B cell (primary cell): Measurements from ENCODE around the gene TTLL10. TPM values are rescaled to one million over a fixed set of nuclear protein-coding genes. Genes with fewer than 3 reads are reported as not detected.

Experiments used
- ATAC-seq: fragments of 200-7000 bp; cut with Tn5 transposase; one replicate; pipeline ENCODE4 v1.10.0; 2021; ENCODE audit warnings: low read depth, mild to moderate bottlenecking, moderate number of reproducible peaks, moderate library complexity
- CTCF ChIA-PET: fragments of 350-600 bp; sonication (Branson Sonifier 250); formaldehyde crosslinking; loops from one replicate; lab custom pipeline; 2021; ENCODE audit warnings: antibody characterized with exemption, inconsistent platforms; lab: Charles Lee
- POLR2A ChIA-PET: fragments of 350-600 bp; sonication (Branson Sonifier 250); formaldehyde crosslinking; loops from one replicate; lab custom pipeline; 2021; ENCODE audit warnings: antibody characterized with exemption; lab: Charles Lee
- DNase-seq: peaks from one replicate; pipeline ENCODE4 v3.0.0; 2013
- H2AFZ ChIP-seq: 2 replicates; pipeline ENCODE4 v1.6.1; 2012; ENCODE audit warnings: mild to moderate bottlenecking, low read depth, low read length; ENCODE audit not compliant: insufficient read depth, poor library complexity, severe bottlenecking
- H3K27ac ChIP-seq, 2 donors: 1 replicate in 1 of 2; 2 replicates in 1 of 2; pipeline ENCODE4 v1.5.1; 2012 to 2013; ENCODE audit warnings: low read length in 2 of 2, mild to moderate bottlenecking in 2 of 2, moderate library complexity in 1 of 2
- H3K27me3 ChIP-seq, 4 experiments: fragments of 200-600 bp in 1 of 4; sonication (generic) in 1 of 4; replicated peaks in 1 of 4; 1 replicate in 2 of 4; 2 replicates in 2 of 4; pipeline versions ENCODE4 v1.6.1 to v1.7.0; 2013 to 2016; ENCODE audit warnings: low read length in 3 of 4, mild to moderate bottlenecking in 2 of 4, mixed read lengths in 1 of 4, moderate library complexity in 1 of 4; ENCODE audit not compliant: insufficient read depth in 4 of 4, control insufficient read depth in 3 of 4; ENCODE audit errors: control extremely low read depth in 1 of 4
- H3K36me3 ChIP-seq, 2 experiments: replicated peaks in 1 of 2; 1 replicate in 1 of 2; 2 replicates in 1 of 2; pipeline versions ENCODE4 v1.6.1 to v1.7.1; 2013; ENCODE audit warnings: low read length in 1 of 2; ENCODE audit not compliant: insufficient read depth in 2 of 2, control insufficient read depth in 1 of 2; ENCODE audit errors: control extremely low read depth in 1 of 2, extremely low read depth in 1 of 2
- H3K4me1 ChIP-seq, 2 donors: fragments of 200-600 bp in 1 of 2; sonication (generic) in 1 of 2; 1 replicate in 1 of 2; 2 replicates in 1 of 2; pipeline versions ENCODE4 v1.5.1 to v1.6.1; 2013 to 2017; ENCODE audit warnings: low read length in 2 of 2; ENCODE audit not compliant: control insufficient read depth in 2 of 2, insufficient read depth in 2 of 2
- H3K4me2 ChIP-seq: replicated peaks from 2 replicates; pipeline ENCODE3; 2012; ENCODE audit warnings: mild to moderate bottlenecking, low read depth, low read length; ENCODE audit not compliant: poor library complexity, severe bottlenecking
- H3K4me3 ChIP-seq, 5 experiments: fragments of 200-600 bp in 1 of 5; sonication (generic) in 1 of 5; 1 replicate in 3 of 5; 2 replicates in 2 of 5; pipeline versions ENCODE4 v1.5.1 to v1.7.0; 2011 to 2016; ENCODE audit warnings: low read length in 4 of 5, mild to moderate bottlenecking in 4 of 5, low read depth in 2 of 5, control low read depth in 1 of 5, moderate library complexity in 1 of 5; ENCODE audit not compliant: insufficient read depth in 1 of 5; ENCODE audit errors: control extremely low read depth in 1 of 5, extremely low read depth in 1 of 5
- H3K79me2 ChIP-seq: fragments of 200-600 bp; sonication (generic); one replicate; pipeline ENCODE4 v1.6.0; 2016; ENCODE audit warnings: low read length; ENCODE audit not compliant: control insufficient read depth, insufficient read depth
- H3K9ac ChIP-seq: fragments of 200-600 bp; sonication (generic); 2 replicates; pipeline ENCODE4 v1.6.1; 2017; ENCODE audit warnings: mild to moderate bottlenecking, low read length, moderate library complexity
- H3K9me3 ChIP-seq, 3 donors: one replicate each; pipeline versions ENCODE4 v1.6.1 to v1.7.1; 2013; ENCODE audit warnings: low read length in 2 of 3; ENCODE audit not compliant: control insufficient read depth in 2 of 3, insufficient read depth in 1 of 3; ENCODE audit errors: control extremely low read depth in 1 of 3
- H4K20me1 ChIP-seq: 2 replicates; pipeline ENCODE4 v1.6.0; 2012; ENCODE audit warnings: mild to moderate bottlenecking, low read length; ENCODE audit not compliant: insufficient read depth, control insufficient read depth, poor library complexity, severe bottlenecking
- H3K27ac Mint-ChIP-seq: one replicate; pipeline ENCODE4 v1.8.0; 2021; ENCODE audit warnings: mixed read lengths
- H3K27me3 Mint-ChIP-seq: one replicate; pipeline ENCODE4 v1.8.0; 2021; ENCODE audit warnings: mixed read lengths
- H3K4me1 Mint-ChIP-seq: one replicate; pipeline ENCODE4 v1.8.0; 2021; ENCODE audit warnings: mixed read lengths
- H3K4me3 Mint-ChIP-seq: one replicate; pipeline ENCODE4 v1.8.0; 2021; ENCODE audit warnings: mixed read lengths
- H3K9me3 Mint-ChIP-seq: one replicate; pipeline ENCODE4 v1.8.0; 2022; ENCODE audit warnings: mixed read lengths; ENCODE audit not compliant: insufficient read depth
- CTCF ChIP-seq: fragments of 200-600 bp; IDR thresholded peaks from one replicate; pipeline ENCODE4 v1.8.0; 2022; ENCODE audit warnings: antibody characterized with exemption, mild to moderate bottlenecking
- EZH2 ChIP-seq: IDR thresholded peaks from 2 replicates; pipeline ENCODE4 v1.6.1; 2012; ENCODE audit warnings: borderline replicate concordance, low read depth, mild to moderate bottlenecking, moderate library complexity, low read length; ENCODE audit not compliant: insufficient read depth, poor library complexity, severe bottlenecking
- WGBS: methylation state at CpG from one replicate; pipeline ENCODE4 v1.1.5; 2013; ENCODE audit warnings: missing lambda C conversion rate; ENCODE audit not compliant: insufficient coverage; 5-methylcytosine and 5-hydroxymethylcytosine counted together
- intact Hi-C: fragments of 100-400 bp; cut with micrococcal nuclease; formaldehyde crosslinking; loops from one replicate; pipeline ENCODE4 v1.10.0; 2022
- polyA plus RNA-seq: library from polyadenylated mRNA; depleted of rRNA; stranded (reverse); fragments of >200 nt; gene quantifications from 2 replicates; pipeline ENCODE4 v1.2.3, GENCODE V29; 2012
- total RNA-seq, 2 donors: library from RNA; stranded (reverse); fragments of 120-200 nt in 1 of 2; gene quantifications; 1 replicate in 1 of 2; 2 replicates in 1 of 2; pipeline versions ENCODE4 v1.2.3 to v1.2.4, GENCODE V29; 2013 to 2022

Gene TTLL10
- total and polyA plus RNA-seq, 2 donors (not counting 1 experiment from before 2014, with no cell fraction given): 0.37 to 0.45 TPM

GRCh38 chr1:1218524-1219200, 45.0 kb downstream of the TTLL10 start:
- Mint-ChIP-seq H3K4me1 (peaks cover 20% of the 10 kb centered on the region), H3K4me3 (no peak overlapping the region), H3K9me3 (no peaks in the 10 kb centered on the region), H3K27me3 (no peaks in the 10 kb centered on the region), H3K27ac (no peak overlapping the region)
- Histone ChIP-seq H2AFZ (no peak overlapping the region), H3K9ac (no peak overlapping the region), H3K4me1 (peaks cover 18 to 19% of the 10 kb centered on the region in 2 donors), H3K27ac (no peak overlapping the region), H3K9me3 (peaks cover 0 to 6% (median 0%) of the 10 kb centered on the region in 3 donors), H4K20me1 (peaks cover 61% of the 10 kb centered on the region), H3K36me3 (peaks cover 0 to 57% of the 10 kb centered on the region in 2 experiments), H3K4me3 (no peak overlapping the region), H3K27me3 (no peaks in the 10 kb centered on the region), H3K79me2 (peaks cover 14% of the 10 kb centered on the region), H3K4me2 (no peak overlapping the region)
- ChIA-PET CTCF (interaction anchor here (0.5 to 1.8 kb wide), 2 partner anchors 33 to 97 kb away, joined by 4 to 5 read pairs; no protein-coding TSS in a partner anchor), POLR2A (no interaction called here)
- WGBS: 96% methylated on average over 36 of the region's 36 CpGs
- no peak for DNase-seq
- ATAC-seq: no peak
- TF ChIP-seq CTCF (no peak), EZH2 (no peak)
- intact Hi-C loops: no loop called here

- Histone ChIP-seq H3K4me3 (no peak overlapping the region), H3K4me1 (peaks cover 11 to 12% of the 10 kb centered on the region in 2 donors), H3K9ac (no peak overlapping the region), H4K20me1 (peaks cover 66% of the 10 kb centered on the region), H3K79me2 (peaks cover 14% of the 10 kb centered on the region), H2AFZ (no peak overlapping the region), H3K4me2 (no peak overlapping the region), H3K36me3 (peaks cover 0 to 61% of the 10 kb centered on the region in 2 experiments), H3K27ac (no peak overlapping the region), H3K27me3 (no peaks in the 10 kb centered on the region), H3K9me3 (peaks cover 0 to 6% (median 0%) of the 10 kb centered on the region in 3 donors)
- H3K27ac Mint-ChIP-seq: no peak overlapping the region
- intact Hi-C loops: no loop called here
- H3K4me3 Mint-ChIP-seq: no peak overlapping the region
- peaks cover 16% of the 10 kb centered on the region for H3K4me1 Mint-ChIP-seq
- no peaks in the 10 kb centered on the region for H3K27me3 Mint-ChIP-seq
- H3K9me3 Mint-ChIP-seq: no peaks in the 10 kb centered on the region
- TF ChIP-seq CTCF (no peak), EZH2 (no peak)
- POLR2A ChIA-PET: no interaction called here
- DNase-seq (no peak), ATAC-seq (no peak)
- CTCF ChIA-PET: interaction anchor here (1.8 kb wide), 1 partner anchor 97 kb away, joined by 5 read pairs; no protein-coding TSS in a partner anchor
- WGBS: 94% methylated on average over 20 of the region's 20 CpGs
These were observed 45.7 kb downstream of the TTLL10 start for GRCh38 chr1:1219341-1219740.
